ENCODE data around the gene GAB2.

GRCh38 chr11:78166855-78167469 is 250.7 kb downstream of the GAB2 start:
- TF ChIP-seq GLIS3 (CRISPR knock-in tag; IDR thresholded peaks at IDR 0.05) (0 out of 2 replicates have a peak, but pooled peaks have one; percentile 30), PATZ1 (CRISPR knock-in tag; IDR thresholded peaks at IDR 0.05; ENCODE audit: borderline replicate concordance) (no peak)

All from SK-N-SH treated with all-trans-retinoic acid at 6 μM for 48 hours (cell line).